Measurements from ENCODE around the gene CTCFL. TPM values are rescaled to one million over a fixed set of nuclear protein-coding genes. Genes with fewer than 3 reads are reported as not detected.

Gene CTCFL
- total and polyA plus RNA-seq, 2 of the 13 experiments (the other 11 are each of a cell fraction or from before 2014, with no cell fraction given), result 0.04 TPM; not detected in 1

- TF ChIP-seq MTERF4 (CRISPR knock-in tag; IDR thresholded peaks at IDR 0.05), result 0 out of 2 replicates have a peak, but pooled peaks have one; percentile 36
- TF ChIP-seq RAD51 (IDR thresholded peaks at IDR 0.05; ENCODE audit: borderline replicate concordance), result no peak
- peak; percentile 59; the same call in 1 of the 2 replicates for TF ChIP-seq CAMTA2 (CRISPR knock-in tag; IDR thresholded peaks at IDR 0.05; ENCODE audit: borderline replicate concordance)
- no peak for TF ChIP-seq ZIK1 (CRISPR knock-in tag; IDR thresholded peaks at IDR 0.05; ENCODE audit: borderline replicate concordance, low read depth)
- TF ChIP-seq HES4 (CRISPR knock-in tag; IDR thresholded peaks at IDR 0.05; ENCODE audit: borderline replicate concordance), result peak; percentile 45; the same call in 1 of the 2 replicates
- 0 out of 2 replicates have a peak, but pooled peaks have one; percentile 28 for TF ChIP-seq DMTF1 (CRISPR knock-in tag; IDR thresholded peaks at IDR 0.05)
- TF ChIP-seq ZNF777 (CRISPR knock-in tag; IDR thresholded peaks at IDR 0.05), result no peak; the same call in 1 of the 2 replicates
- TF ChIP-seq BATF2 (CRISPR knock-in tag; IDR thresholded peaks at IDR 0.05), result no peak
- 0 out of 2 replicates have a peak, but pooled peaks have one; percentile 23 for TF ChIP-seq SMAD1 (CRISPR knock-in tag; IDR thresholded peaks at IDR 0.05; ENCODE audit: borderline replicate concordance, low read depth)
- TF ChIP-seq ZNF776 (CRISPR knock-in tag; IDR thresholded peaks at IDR 0.05), result 0 out of 2 replicates have a peak, but pooled peaks have one; percentile 36
- no peak for TF ChIP-seq NR2C2 (CRISPR knock-in tag; IDR thresholded peaks at IDR 0.05; ENCODE audit: borderline replicate concordance)
- TF ChIP-seq ZBTB25 (CRISPR knock-in tag; IDR thresholded peaks at IDR 0.05), result no peak
- no peak for TF ChIP-seq ZNF260 (CRISPR knock-in tag; IDR thresholded peaks at IDR 0.05; ENCODE audit: borderline replicate concordance, low read depth)
- peak; percentile 15; the same call in 1 of the 2 replicates for TF ChIP-seq ZNF709 (CRISPR knock-in tag; IDR thresholded peaks at IDR 0.05)
- no peak for TF ChIP-seq MIER2 (CRISPR knock-in tag; IDR thresholded peaks at IDR 0.05)
- TF ChIP-seq ZNF546 (CRISPR knock-in tag; conservative IDR thresholded peaks at IDR 0.05), result no peak
- TF ChIP-seq GABPA (IDR thresholded peaks at IDR 0.05; ENCODE audit: low read depth, low read length), result no peak
- no peak for TF ChIP-seq GABPA (CRISPR knock-in tag; IDR thresholded peaks at IDR 0.05; ENCODE audit: low read depth)
- TF ChIP-seq, protein P1, sequence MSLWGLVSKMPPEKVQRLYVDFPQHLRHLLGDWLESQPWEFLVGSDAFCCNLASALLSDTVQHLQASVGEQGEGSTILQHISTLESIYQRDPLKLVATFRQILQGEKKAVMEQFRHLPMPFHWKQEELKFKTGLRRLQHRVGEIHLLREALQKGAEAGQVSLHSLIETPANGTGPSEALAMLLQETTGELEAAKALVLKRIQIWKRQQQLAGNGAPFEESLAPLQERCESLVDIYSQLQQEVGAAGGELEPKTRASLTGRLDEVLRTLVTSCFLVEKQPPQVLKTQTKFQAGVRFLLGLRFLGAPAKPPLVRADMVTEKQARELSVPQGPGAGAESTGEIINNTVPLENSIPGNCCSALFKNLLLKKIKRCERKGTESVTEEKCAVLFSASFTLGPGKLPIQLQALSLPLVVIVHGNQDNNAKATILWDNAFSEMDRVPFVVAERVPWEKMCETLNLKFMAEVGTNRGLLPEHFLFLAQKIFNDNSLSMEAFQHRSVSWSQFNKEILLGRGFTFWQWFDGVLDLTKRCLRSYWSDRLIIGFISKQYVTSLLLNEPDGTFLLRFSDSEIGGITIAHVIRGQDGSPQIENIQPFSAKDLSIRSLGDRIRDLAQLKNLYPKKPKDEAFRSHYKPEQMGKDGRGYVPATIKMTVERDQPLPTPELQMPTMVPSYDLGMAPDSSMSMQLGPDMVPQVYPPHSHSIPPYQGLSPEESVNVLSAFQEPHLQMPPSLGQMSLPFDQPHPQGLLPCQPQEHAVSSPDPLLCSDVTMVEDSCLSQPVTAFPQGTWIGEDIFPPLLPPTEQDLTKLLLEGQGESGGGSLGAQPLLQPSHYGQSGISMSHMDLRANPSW (CRISPR knock-in tag; IDR thresholded peaks at IDR 0.05; ENCODE audit: borderline replicate concordance), result no peak
- TF ChIP-seq ZNF670 (CRISPR knock-in tag; IDR thresholded peaks at IDR 0.05; ENCODE audit: borderline replicate concordance), result no peak
- TF ChIP-seq EEA1 (CRISPR knock-in tag; IDR thresholded peaks at IDR 0.05; ENCODE audit: borderline replicate concordance), result no peak
These were observed 35.0 kb upstream of the CTCFL start (continued) for GRCh38 chr20:57559658-57560553.
